Urothelium cell line (cell line): ENCODE data around the gene SYNGR1.

Experiments used
- DNase-seq: peaks from one replicate; pipeline ENCODE4 v3.0.0; 2011; ENCODE audit warnings: low spot score, mixed read lengths
- FAIRE-seq: peaks from 2 replicates; lab custom pipeline; 2011; peaks lifted over from hg19 to GRCh38; lab: Jason Lieb, UNC

The SYNGR1 gene

DNA sequence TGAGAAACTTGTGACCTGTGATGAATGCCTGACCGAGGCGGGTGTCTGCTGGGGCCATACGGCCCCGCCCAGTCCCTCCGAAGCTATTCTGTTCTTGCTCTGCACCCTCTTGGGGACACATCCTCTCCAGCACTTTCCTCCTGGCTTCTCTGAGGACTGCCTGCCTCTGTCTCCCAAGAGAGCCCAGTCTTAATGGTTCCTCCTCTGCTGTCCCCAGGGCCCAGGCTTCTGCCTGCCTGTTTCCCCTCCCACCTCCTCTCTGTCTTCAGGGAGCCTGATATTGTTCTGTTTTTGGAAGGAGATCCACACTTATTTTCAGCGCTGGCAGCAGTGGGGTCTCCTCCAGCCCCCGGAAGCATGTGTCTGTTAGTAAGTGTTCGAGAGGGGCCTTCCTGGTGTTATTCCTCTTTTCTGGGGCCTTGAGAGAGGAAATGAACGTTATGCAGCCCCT, 18.7 kb downstream of the SYNGR1 start:
- FAIRE-seq (no peak), DNase-seq (no peak)

DNA sequence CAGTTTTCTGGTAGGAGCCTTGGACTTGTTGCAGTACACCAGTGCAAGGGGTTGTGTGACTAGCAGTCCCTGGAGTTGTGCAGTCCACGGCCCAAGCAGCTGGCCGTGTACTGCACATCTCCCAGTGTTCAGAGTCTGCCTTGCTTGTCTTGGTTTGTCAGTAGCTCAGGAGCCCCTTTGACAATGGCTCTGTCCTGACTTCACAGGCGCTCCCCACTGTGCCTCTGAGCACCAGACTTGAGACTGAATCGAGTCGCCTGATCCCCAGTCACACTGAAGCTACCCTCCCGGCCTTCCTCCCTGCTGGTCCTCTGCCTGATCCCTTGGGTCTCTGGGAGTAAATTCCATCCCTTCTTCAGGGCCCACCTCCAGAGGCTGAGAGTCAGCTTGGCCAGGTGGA, 19.4 kb downstream of the SYNGR1 start:
- DNase-seq (no peak), FAIRE-seq (no peak)

DNA sequence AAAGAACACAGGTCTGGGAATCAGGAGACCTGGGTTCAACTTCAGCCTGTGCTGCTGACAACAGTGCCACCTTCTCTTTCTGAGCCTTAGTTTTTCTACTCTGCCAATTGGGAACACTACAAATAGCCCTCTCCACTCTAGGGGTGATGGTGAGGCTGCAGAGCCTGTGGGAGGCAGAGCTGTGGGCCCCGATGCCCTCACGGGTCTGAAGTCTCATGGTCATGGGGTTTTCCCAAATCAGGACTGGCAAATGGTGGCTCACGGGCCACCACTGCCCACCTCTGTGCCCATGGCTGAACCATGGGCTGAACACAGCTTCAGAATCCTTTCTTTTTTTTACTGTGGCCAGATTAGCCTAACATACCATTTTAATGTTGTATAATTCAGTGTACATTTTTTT, 19.8 kb downstream of the SYNGR1 start:
- FAIRE-seq (no peak), DNase-seq (no peak)

DNA sequence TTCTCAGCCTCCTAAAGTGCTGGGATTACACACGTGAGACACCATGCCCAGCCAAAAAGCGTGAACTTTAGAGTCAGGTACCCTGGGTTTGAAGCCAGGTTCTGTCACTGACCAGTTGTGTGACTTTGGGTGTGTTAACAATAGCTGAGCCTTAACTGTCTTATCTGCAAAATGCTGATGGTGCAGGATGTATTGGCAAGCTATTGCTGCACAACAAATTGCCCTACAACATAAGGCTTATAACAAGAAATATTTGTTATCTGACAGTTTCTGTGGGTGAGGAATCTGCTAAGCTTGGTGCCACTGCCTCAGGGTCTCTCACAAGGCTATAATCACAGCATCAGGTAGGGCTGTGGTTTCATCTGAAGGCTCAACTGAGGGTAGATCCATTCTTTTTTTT, 21.9 kb downstream of the SYNGR1 start:
- DNase-seq (no peak), FAIRE-seq (no peak)

DNA sequence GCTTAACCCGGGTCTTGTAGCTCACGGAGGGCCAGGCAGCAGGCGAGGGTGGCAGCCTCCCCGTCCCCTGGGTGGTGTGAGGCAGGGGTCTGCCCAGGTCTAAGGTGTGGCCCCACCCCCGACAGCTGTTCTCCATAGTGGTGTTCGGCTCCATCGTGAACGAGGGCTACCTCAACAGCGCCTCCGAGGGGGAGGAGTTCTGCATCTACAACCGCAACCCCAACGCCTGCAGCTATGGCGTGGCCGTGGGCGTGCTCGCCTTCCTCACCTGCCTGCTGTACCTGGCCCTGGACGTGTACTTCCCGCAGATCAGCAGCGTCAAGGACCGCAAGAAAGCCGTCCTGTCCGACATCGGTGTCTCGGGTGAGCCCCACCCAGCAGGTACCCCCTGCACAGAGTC, 24.4 kb downstream of the SYNGR1 start:
- peak; percentile 90 for FAIRE-seq
- no peak for DNase-seq

DNA sequence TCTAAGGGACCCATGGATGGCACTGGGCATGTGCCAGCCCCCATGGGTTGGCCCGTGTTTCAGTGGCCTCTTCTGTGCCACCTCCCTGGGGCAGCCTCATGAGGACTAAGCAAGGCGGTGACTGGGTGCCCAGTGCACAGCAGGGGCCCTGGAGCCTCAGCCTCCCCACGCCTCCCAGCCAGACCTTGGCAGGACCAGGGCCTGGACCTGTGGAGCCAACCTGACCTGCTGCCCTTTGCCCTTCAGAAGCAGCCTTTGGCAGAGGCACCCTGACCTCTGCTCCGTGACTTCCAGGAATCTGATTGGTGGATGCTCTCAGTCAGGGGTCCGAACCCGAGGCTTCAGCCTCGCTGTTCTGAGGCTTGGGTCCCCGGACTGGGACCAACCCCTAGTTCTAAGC, 25.0 kb downstream of the SYNGR1 start:
- DNase-seq (no peak), FAIRE-seq (no peak)

DNA sequence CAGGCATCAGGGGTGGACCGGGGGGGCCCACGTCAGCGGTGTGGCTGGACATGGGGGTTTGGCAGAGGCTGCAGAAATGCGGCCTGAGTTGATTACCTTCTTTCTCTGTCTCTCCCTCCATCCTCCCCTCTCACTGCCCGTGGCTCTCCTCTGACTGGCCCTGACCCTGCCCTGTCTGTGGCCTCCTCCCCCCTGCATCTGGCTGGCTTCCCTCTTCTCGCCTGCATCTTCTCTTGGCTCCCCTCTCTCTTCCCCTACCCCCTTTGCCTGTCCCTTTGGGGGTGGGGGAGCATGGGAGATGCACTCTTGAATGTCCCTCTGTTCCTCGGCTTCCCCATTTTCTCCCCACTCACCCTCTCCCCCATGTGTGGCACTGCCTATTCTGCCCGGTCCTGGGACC, 25.9 kb downstream of the SYNGR1 start:
- DNase-seq (no peak), FAIRE-seq (peak; percentile 32)

DNA sequence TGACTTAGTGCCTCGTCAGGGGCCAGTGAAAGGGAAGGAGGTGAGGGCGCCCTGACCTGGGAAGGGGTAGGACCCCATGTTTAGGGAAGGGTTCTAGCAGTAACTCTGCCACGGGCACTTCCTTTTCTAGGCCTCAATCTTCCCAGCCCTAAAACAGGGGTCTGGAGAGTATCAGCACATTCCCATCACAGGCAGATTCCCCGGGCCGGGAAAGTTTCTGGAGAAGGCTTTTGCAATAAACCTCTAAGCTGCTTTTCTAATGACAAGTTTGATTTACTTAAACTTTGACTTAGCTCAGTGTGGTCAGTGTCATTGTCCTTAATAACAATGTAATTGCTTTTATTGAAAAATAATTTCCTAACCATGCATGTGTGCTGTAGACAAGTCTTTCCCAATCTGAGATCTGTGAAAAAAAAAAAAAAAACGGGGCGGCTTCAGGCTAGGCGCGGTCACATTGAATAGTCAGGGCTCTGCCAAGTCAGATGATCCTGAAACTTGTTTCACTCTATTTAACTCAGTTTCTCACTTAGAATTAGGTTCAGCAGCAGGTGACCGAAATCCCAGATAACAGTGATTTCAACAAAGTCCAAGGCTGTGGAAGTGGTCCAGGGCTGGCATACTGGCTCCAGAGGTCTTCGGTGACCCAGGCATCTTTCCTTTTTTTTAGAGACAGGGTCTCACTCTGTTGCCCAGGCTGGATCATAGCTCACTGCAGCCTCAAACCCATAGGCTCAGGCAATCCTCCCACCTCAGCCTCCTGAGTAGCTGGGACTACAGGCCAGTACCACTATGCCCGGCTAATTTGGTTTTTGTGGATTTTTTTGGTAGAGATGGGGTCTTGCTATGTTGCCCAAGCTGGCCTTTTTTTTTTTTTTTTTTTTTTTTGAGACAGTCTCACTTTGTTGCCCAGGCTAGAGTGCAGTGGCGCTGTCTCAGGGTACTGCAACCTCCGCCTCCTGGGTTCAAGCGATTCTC, 30.3 kb downstream of the SYNGR1 start:
- DNase-seq: no peak
- no peak for FAIRE-seq

DNA sequence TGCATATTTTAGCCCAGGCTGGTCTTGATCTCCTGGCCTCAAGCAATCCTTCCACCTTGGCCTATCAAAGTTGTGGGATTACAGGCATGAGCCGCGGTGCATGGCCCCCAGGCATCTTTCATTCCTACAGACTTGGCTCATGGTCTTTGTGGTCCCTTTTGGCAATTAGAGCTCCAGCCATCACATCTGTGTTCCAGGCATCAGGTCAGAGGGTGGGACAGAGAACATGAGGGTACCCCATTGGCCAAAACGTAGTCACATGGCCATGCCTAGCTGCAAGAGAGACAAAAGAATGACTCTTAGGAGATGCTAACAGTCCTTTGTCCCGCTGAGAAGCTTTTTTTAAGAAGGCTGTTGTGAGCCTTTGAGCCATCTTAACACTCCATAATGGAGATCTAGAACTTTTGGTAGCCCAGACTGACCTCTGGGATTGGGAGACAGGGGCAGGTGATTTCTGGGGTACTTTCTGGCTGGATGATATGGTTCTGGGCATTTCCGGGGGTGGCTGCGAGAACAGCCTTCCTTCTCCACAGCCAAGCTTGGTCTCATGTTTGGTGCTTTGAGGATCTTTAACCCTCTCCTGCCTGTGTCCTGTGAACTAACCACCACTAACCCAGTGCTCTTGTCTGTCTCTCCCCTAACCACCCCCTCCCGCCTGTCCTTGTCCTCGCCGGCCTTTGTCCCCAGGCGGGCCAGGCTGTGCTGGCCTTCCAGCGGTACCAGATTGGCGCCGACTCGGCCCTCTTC, 31.4 kb downstream of the SYNGR1 start:
- FAIRE-seq (no peak), DNase-seq (no peak)

DNA sequence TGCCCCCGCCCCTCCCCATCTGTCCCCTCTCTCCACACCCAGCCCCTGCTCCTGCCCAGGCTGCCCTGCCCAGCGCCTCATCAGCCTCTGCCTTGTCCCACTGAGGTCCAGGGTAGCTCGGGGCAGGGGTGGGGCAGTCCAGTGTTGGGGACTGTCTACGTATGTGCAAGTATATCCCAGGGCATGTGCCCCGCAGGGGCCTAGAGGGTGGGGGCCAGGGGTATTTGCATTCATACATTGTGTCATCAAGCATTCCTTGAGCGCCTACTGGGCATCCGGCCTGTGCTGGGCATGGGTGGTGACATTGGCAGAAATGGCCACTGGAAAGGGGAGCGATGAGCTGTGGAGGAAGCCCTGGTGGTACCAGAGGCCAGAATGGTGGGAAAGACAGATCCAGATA, 32.1 kb downstream of the SYNGR1 start:
- DNase-seq (no peak), FAIRE-seq (no peak)

DNA sequence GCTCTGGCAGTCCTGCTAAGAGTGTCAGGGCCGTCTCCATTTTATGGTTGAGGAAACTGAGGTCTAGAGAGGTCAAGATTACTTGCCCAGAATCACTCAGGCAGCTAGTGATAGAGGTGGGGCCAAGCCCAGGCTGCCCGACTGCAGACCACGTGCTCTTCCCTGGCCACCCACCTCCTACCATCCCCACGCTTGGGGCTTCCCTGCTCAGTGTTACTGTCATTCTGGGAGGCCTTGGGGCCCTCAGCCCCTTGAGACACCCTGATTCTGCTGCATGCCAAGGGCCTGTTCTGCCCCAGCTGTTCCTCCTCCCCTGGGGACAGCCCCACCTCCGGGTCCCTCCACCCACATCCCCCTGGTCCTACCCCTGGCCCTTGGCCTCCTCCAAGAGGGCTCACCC, 32.6 kb downstream of the SYNGR1 start:
- DNase-seq (no peak), FAIRE-seq (no peak)

DNA sequence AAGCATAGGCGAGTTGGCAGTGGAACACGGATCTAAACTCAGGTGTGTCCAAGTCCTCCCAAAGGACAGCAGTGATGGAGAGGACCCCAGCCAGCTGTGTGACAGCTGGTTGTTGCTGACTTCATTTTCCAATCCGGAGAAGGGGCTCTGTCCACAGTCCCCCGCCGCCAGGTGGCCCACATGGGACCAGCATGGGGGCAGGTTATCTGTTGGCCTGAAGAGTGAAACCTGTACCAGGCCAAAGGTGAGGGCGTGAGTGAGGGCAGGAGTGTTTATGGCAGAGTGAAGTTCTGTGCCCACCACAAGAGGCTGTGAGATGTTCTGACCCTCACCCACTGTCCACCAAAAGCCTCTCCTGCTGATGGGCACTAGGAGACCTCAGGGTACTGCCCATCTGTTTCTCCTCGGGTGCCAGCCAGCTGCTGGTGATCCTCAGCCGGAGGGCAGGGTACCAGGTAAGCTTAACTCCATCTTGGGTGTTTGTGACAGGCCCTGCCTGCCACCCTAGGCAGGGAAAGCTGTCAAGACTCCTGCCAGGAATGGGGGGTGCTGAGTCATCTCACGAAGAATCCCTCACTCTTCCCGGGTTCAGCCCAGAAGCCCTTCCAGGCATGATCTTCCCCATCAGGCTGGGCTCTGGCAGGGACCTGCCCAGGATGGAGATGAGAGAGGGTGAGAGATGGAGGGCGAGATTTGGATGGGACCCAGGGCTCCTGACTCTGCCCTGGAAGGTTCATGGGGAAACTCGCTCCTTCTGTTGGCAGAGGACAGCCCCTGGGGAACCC, 34.2 kb downstream of the SYNGR1 start:
- DNase-seq: no peak
- FAIRE-seq: no peak

DNA sequence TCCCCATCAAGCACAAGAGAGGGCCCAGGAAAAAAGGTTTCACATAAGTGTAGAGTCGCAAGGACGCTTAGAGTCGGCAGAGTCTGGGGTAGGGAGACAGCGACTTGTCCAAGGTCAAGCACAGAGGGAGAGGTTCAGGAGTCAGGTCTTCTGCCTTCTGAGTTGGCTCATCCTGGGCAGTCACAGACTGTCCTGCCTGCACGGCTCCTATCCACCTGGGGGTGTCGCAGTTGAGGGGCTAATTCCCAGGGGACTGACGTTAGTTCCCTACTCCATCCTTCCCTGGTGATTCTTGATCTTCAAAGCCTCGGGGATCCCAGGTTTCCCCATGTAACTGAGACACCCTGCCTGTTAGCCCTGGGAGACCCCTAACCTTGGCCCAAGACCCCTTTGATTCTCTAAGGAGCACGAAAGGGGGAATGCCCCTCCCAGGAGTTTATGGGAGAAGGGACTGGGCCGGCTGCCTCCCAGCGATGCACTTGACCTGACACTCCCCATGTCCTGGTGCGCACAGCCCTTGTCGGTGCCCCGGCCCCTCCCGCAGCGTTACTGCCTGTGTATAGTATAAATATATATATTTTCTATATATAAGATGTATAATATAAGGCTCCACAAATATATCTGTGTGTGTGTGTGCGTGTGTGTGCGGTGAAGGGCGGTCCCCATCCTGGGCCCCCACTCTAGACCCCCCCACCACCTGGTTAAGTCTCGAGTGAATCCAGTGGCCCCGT, 35.1 kb downstream of the SYNGR1 start:
- no peak for DNase-seq
- FAIRE-seq: no peak

DNA sequence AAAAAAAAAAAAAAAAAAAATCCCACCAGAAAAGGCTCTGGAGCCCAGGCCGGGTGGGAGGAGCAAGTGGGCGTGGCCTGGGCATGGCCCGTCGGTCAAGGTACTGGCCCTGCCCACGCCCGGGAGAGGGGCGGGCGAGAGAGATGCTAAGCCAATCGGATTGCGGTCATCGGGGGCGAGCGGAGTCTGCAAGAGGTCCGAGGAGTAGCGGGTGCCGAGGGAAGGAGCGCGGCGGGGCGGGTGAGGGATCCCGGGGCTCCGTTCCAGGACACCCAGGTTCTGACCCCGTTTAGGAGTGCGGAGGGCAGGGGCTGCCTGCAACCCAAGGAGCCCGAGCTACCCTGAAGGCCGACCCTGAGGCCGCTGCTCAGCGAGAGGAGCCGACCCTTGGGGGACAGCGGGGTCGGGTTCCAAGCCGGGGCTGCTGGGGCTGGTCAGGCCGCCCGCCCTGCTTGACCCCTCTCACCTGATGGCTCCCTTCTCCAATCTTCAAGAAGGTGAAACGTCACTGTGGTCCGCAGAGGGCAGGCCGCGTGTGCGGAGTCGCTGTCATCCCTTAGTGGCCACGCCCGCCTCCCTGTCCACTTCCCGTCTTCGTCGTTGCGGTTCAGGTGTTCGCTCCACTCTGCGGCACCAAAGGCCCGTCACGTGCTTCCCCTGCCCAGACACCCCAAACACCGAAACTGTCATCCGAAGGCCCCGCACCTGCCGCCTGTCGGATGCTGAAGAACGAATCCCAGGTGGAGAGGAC, 38.6 kb downstream of the SYNGR1 start:
- DNase-seq (peak; percentile 30), FAIRE-seq (no peak)

DNA sequence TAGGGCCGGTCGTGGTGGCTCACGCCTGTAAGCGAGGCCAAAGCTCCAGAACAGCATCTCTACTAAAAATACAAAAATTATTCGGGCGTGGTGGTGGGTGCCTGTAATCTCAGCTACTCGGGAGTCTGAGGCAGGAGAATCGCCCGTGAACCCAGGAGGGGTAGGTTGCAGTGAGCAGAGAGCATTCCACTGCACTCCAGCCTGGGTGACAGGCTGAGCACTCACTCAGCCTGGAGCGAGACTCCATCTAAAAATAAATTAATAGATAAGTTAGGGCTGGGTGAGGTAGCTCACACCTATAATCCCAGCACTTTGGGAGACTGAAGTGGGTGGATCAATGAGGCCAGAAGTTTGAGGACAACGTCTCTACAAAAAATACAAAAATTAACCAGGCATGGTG, 39.6 kb downstream of the SYNGR1 start:
- DNase-seq: no peak
- FAIRE-seq: no peak

DNA sequence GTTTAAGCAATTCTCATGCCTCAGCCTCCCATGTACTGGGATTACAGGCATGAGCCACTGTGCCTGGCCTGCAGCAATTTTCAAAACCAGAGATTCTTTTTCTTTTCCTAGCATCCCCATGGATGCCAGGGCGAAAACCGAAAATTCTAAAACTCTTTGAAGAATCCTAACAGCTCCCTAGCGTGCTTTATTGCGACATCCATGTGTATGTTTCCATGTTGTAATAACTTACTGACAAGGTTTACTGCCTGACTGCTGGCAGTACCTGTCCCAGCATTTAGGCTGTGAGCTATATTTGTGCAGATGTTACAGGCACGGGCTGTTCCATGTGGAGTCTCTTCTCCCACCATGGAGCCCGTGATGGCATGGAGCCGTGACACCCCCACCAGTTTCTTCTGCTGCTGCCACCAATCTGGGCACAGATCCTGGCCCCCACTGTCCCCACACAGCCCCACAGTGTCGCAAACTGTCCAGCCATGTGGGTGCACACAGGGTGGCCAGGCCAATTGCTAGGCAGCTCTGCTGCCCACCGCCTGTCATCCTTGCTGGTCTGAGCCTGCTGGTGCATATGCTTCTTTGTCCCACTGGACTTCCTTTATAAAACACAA, 42.7 kb downstream of the SYNGR1 start:
- no peak for FAIRE-seq
- no peak for DNase-seq

DNA sequence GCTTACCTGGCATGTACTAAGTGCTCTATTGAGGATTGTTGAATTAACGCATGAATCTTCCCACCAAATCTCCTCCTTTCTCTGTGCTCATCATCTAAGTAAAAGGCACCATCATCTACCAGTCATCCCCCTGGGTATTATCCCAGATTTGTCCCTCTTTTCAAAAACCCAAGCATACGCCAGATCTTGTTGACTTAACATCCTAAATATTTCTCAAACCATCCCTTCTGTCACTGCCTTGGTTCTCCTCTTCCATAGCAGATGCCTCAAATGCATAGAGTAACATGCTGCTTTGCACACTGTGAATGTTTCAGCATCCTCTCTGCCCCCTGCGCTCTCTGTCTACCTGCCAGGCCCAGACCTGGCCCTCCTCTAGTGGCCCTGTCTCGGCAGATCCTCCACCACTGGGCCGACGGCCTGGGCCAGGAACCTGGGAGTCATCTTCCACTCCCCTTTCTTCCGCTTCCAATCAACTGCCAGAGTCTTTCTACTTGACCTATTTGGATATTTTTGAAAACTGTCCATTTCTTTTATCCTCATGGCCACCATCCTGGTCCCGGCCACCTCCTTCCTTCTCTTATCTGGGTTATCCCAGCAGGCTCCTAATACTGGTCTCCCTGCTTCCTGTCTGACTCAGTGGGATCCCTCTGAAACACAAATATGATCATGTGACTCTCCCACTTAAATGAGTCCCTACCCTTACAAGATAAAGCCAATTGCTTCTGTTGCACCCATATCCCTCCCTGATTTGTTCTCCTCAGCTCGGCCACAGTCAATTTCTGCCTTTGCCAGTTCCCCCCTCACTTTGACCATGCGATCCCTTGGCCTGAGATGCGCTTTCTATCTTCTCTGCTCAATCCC, 46.4 kb downstream of the SYNGR1 start:
- FAIRE-seq (no peak), DNase-seq (no peak)

DNA sequence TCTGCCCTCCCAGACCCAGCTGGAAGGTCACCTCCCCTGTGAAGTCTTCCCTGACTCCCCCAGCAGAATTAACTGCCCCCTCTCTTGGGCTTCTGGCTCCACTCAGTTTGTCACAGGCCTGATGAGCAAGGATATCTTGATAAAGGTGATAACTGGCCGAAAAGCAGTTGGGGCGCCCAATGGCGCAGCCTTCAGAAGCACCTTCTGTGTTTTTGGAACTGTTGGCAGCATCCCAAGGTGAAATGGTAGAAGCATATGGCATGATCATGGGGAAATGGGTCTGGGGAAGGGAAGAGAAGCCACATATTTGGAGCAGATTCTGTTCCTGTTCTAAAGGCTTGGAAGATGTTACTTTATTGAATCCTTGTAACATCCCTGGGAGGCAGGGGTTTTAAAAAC, 47.0 kb downstream of the SYNGR1 start:
- peak; percentile 5 for FAIRE-seq
- DNase-seq: no peak

DNA sequence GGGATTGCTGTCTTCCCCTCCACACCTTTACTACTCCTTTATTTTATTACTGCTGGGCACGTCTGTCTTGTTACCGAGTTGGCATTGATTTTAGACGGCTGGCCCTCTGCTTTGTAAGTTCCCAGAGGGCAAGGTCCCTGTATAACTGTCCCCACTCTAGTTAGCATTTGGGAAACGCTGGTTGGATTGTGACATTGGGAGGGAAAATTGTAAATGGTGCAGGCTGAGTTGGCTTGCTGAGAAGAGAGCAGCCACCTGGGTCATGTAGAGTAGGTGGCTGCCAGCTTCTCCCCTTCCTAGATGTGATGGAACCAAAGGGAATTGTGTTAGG, 51.5 kb downstream of the SYNGR1 start:
- no peak for FAIRE-seq
- no peak for DNase-seq
